Smooth muscle cell (in vitro differentiated cells): ENCODE data around the gene EPHB6. TPM values are rescaled to one million over a fixed set of nuclear protein-coding genes. Genes with fewer than 3 reads are reported as not detected.

Experiments
- DNase-seq: peaks from one replicate; lab custom pipeline; 2025; ENCODE audit not compliant: unreplicated experiment; lab: John Stamatoyannopoulos, UW
- H2AFZ ChIP-seq: fragments of 200-600 bp; sonication (generic); 2 replicates; pipeline ENCODE4 v1.6.0; 2016; ENCODE audit warnings: antibody characterized with exemption, low read depth, mild to moderate bottlenecking
- H3F3A ChIP-seq: fragments of 200-600 bp; sonication (generic); 2 replicates; pipeline ENCODE4 v1.6.0; 2017; ENCODE audit warnings: antibody characterized with exemption, low read depth
- H3K27ac ChIP-seq: fragments of 200-600 bp; sonication (generic); 2 replicates; pipeline ENCODE4 v1.5.1; 2016; ENCODE audit warnings: low read depth, mild to moderate bottlenecking
- H3K27me3 ChIP-seq: fragments of 200-600 bp; sonication (generic); 2 replicates; pipeline ENCODE4 v1.6.1; 2016; ENCODE audit warnings: low read depth, mild to moderate bottlenecking
- H3K36me3 ChIP-seq: fragments of 200-600 bp; sonication (generic); 2 replicates; pipeline ENCODE4 v1.5.1; 2016; ENCODE audit warnings: low read depth
- H3K4me1 ChIP-seq: fragments of 200-600 bp; sonication (generic); 2 replicates; pipeline ENCODE4 v1.5.1; 2016; ENCODE audit warnings: low read depth
- H3K4me2 ChIP-seq: fragments of 200-600 bp; sonication (generic); 2 replicates; pipeline ENCODE4 v1.6.0; 2016; ENCODE audit warnings: mild to moderate bottlenecking
- H3K4me3 ChIP-seq: fragments of 200-600 bp; sonication (generic); 2 replicates; pipeline ENCODE4 v1.5.1; 2016; ENCODE audit warnings: mild to moderate bottlenecking
- H3K79me2 ChIP-seq: fragments of 200-600 bp; sonication (generic); 2 replicates; pipeline ENCODE4 v1.6.0; 2016; ENCODE audit warnings: low read depth, mild to moderate bottlenecking
- H3K9ac ChIP-seq: fragments of 200-600 bp; sonication (generic); 2 replicates; pipeline ENCODE4 v1.6.0; 2016; ENCODE audit warnings: low read depth
- H3K9me3 ChIP-seq: fragments of 200-600 bp; sonication (generic); replicated peaks from 2 replicates; pipeline ENCODE4 v1.5.1; 2016; ENCODE audit warnings: low read depth
- H4K20me1 ChIP-seq: fragments of 200-600 bp; sonication (generic); 2 replicates; pipeline ENCODE4 v1.6.0; 2016; ENCODE audit warnings: low read depth
- WGBS: methylation state at CpG from one replicate; pipeline ENCODE4 v1.1.7; 2016; ENCODE audit warnings: low lambda C conversion rate; 5-methylcytosine and 5-hydroxymethylcytosine counted together
- polyA plus RNA-seq: library from polyadenylated mRNA; unstranded; fragments of >200 nt; fragmentation: Nextera tagmentation; extraction: Ambion mirVana; gene quantifications from 2 replicates; pipeline ENCODE4 v1.2.1, GENCODE V29; 2016
- total RNA-seq: library from RNA; depleted of rRNA; stranded (reverse); fragments of >200 nt; gene quantifications from 2 replicates; pipeline ENCODE4 v1.2.3, GENCODE V29; 2014
- TF ChIP-seq, protein P1 (sequence below): fragments of 200-600 bp; sonication (generic); IDR thresholded peaks from 2 replicates; pipeline ENCODE4 v1.5.1; 2017; ENCODE audit warnings: borderline replicate concordance, mild to moderate bottlenecking, antibody characterized with exemption; ENCODE audit not compliant: insufficient read depth, poor library complexity, severe bottlenecking

Gene EPHB6
- total and polyA plus RNA-seq, 2 experiments from 2014 or later, result 4.8 to 12.6 TPM

DNA sequence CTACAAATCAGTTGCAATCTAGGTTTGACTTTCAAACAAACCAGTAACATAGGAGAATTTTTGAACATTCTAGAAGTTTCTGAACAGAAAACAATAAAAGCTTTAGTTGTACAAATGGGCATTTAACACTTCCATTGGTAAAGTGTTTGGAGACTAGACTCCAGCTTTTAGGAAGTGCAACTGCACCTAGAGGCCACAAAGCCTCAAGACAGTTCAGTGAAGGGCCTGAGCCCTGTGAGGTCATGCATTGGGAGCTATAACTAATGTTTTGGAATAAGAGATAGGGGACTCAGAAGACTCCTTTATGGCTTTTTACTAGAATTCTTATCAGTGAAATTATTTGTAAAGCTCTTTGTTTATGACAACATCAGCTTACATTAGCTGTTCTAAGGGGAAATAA is 3.0 kb upstream of the EPHB6 start:
- Histone ChIP-seq H2AFZ (no peak overlapping the region), H3K27ac (no peak overlapping the region), H3K4me1 (peaks cover 4% of the 10 kb centered on the region), H3K36me3 (no peaks in the 10 kb centered on the region), H3K9ac (no peak overlapping the region), H3K79me2 (no peaks in the 10 kb centered on the region), H3K9me3 (no peaks in the 10 kb centered on the region), H4K20me1 (no peaks in the 10 kb centered on the region), H3K4me3 (no peak overlapping the region), H3K27me3 (no peaks in the 10 kb centered on the region), H3F3A (no peaks in the 10 kb centered on the region), H3K4me2 (no peak overlapping the region)
- no peak for DNase-seq
- TF ChIP-seq, protein P1, sequence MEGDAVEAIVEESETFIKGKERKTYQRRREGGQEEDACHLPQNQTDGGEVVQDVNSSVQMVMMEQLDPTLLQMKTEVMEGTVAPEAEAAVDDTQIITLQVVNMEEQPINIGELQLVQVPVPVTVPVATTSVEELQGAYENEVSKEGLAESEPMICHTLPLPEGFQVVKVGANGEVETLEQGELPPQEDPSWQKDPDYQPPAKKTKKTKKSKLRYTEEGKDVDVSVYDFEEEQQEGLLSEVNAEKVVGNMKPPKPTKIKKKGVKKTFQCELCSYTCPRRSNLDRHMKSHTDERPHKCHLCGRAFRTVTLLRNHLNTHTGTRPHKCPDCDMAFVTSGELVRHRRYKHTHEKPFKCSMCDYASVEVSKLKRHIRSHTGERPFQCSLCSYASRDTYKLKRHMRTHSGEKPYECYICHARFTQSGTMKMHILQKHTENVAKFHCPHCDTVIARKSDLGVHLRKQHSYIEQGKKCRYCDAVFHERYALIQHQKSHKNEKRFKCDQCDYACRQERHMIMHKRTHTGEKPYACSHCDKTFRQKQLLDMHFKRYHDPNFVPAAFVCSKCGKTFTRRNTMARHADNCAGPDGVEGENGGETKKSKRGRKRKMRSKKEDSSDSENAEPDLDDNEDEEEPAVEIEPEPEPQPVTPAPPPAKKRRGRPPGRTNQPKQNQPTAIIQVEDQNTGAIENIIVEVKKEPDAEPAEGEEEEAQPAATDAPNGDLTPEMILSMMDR, result no peak

GRCh38 chr7:142853739-142854371 is 1.0 kb upstream of the EPHB6 start:
- Histone ChIP-seq H4K20me1 (no peaks in the 10 kb centered on the region), H2AFZ (peak overlapping the region; percentile 99), H3K27me3 (no peaks in the 10 kb centered on the region), H3K4me2 (peak overlapping the region; percentile 100), H3K4me1 (peaks cover 4% of the 10 kb centered on the region), H3F3A (no peaks in the 10 kb centered on the region), H3K27ac (no peak overlapping the region), H3K79me2 (no peaks in the 10 kb centered on the region), H3K9ac (peak overlapping the region; percentile 3), H3K4me3 (peak overlapping the region; percentile 93), H3K9me3 (no peaks in the 10 kb centered on the region), H3K36me3 (no peaks in the 10 kb centered on the region)
- TF ChIP-seq, protein P1, result peak; percentile 57
- DNase-seq, result no peak
- 2% methylated on average over 22 of the region's 23 CpGs for WGBS

- H4K20me1 ChIP-seq, result no peaks in the 10 kb centered on the region
- H3K79me2 ChIP-seq, result no peaks in the 10 kb centered on the region
- H3F3A ChIP-seq, result no peaks in the 10 kb centered on the region
- no peaks in the 10 kb centered on the region for H3K9me3 ChIP-seq
- H3K36me3 ChIP-seq, result no peaks in the 10 kb centered on the region
- no peak overlapping the region for H3K27ac ChIP-seq
- H2AFZ ChIP-seq, result peak overlapping the region; percentile 95
- no peak for DNase-seq
- TF ChIP-seq, protein P1, result no peak
- H3K27me3 ChIP-seq, result no peaks in the 10 kb centered on the region
- H3K4me2 ChIP-seq, result peak overlapping the region; percentile 100
- 8% methylated on average over 38 of the region's 43 CpGs for WGBS
- H3K4me1 ChIP-seq, result peaks cover 4% of the 10 kb centered on the region
- peak overlapping the region; percentile 93 for H3K4me3 ChIP-seq
- H3K9ac ChIP-seq, result no peak overlapping the region
Measured at GRCh38 chr7:142855114-142855743, 353 bp downstream of the EPHB6 start.
